ENCODE results near the gene CNTN4.

Gene CNTN4

DNA sequence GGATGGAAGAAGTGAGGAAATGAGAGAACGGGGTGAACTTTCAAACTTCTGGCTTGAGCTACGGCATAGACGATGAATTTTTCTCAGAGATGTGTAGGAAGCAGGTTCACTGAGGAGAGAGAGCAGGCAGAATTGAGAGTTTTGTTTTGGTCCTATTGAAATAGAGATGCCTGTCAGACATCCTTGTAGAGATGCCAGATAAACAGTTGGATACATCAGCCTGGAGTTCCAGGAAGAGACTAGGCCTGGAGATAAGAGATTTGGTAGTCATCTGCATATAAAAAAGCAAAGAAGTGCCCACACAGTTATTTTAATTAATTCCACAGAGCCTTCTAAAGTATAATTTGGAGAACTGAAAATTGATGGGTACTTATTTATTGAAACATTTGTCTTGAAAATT, 515.9 kb downstream of the CNTN4 start:
- DNase-seq: no peak

- DNase-seq: no peak
Observed at GRCh38 chr3:2615080-2615479, 516.4 kb downstream of the CNTN4 start.

DNA sequence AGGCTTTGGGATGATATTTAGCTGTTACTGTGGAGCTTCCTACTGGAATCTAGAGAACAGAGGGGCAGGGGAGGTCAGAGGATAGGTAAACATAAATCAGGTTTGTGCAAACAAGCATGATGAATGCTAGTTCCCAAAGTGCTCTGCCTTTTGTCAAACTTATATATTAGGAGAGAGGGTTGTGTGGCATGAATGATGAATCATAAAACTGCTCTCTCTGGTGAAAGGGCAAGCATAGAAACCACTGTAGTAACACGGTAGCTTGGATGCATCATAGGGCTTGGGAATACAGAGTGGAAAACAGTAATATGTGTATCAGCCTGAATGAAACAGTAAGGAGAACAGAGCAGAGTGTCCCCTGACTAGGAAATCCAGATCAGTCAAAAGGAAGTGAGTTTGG, 524.8 kb downstream of the CNTN4 start:
- no peak for DNase-seq

DNA sequence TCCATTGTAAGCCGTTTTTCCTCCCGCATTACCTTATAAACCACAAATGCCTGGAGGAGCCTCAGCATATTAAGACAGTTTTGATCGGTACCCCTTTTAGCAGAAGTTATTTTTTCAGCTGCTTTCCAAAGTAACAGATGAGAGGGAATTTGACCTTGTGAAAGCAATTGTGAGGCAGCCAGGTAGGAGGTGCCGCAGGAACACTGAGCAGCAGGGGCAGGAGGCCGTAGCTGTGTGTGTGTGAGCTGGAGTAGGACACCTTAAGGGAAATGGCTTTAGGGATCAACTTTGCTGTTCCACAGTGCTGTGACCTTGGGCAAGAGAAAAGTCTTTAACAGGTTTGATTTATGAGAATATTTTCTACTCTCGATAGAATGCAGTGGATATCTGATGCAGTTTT, 529.5 kb downstream of the CNTN4 start:
- no peak for DNase-seq

- no peak for DNase-seq
Observed at GRCh38 chr3:2635511-2635910, 536.8 kb downstream of the CNTN4 start.

GRCh38 chr3:2643606-2644005, 544.9 kb downstream of the CNTN4 start:
- no peak for DNase-seq

- DNase-seq: no peak
Observed at GRCh38 chr3:2645001-2645400, 546.3 kb downstream of the CNTN4 start.

- DNase-seq: no peak
Observed at GRCh38 chr3:2650746-2651145, 552.1 kb downstream of the CNTN4 start.

GRCh38 chr3:2652386-2652785, 553.7 kb downstream of the CNTN4 start:
- no peak for DNase-seq

DNA sequence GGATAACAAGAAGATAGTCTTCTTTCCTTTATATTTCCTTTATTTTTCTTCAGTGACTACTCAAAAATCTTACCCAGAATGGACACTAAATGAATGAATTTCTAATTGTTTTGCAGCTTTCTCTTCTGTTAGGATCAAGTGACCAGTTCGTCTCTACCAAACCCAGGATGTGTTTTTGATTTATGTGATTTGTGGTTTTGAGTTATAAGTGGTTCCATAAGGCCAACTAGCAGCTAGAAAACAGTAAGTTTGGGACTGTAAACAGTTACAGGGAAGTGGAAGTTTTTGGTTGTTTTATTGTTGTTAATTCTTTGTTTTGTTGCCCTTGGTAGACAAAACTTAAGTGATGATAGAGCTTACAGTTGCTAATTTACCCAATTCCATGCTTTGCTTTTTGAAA, 555.0 kb downstream of the CNTN4 start:
- no peak for DNase-seq

DNA sequence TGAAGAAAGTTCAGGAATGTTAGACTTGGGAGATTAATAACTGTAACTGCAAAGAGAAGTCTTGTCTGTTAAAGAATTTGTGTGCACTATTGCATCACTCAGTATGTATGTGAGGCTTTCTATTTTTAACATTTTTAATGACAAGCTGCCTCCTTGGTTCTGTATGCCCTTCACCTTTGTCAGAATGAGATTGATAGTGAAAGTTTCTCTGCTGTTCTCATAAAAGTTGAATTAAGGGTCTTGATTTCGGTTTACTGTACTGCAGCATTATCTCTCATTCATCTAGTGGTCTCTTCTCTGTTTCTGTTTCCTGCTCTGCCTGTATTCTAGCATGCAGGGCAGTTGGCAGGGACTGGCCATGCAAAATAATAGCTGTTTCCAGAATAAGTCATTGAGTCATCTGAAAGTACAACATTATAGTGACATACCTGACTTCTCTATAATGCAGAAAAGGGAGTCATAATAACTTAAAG, 556.6 kb downstream of the CNTN4 start:
- no peak for DNase-seq

DNA sequence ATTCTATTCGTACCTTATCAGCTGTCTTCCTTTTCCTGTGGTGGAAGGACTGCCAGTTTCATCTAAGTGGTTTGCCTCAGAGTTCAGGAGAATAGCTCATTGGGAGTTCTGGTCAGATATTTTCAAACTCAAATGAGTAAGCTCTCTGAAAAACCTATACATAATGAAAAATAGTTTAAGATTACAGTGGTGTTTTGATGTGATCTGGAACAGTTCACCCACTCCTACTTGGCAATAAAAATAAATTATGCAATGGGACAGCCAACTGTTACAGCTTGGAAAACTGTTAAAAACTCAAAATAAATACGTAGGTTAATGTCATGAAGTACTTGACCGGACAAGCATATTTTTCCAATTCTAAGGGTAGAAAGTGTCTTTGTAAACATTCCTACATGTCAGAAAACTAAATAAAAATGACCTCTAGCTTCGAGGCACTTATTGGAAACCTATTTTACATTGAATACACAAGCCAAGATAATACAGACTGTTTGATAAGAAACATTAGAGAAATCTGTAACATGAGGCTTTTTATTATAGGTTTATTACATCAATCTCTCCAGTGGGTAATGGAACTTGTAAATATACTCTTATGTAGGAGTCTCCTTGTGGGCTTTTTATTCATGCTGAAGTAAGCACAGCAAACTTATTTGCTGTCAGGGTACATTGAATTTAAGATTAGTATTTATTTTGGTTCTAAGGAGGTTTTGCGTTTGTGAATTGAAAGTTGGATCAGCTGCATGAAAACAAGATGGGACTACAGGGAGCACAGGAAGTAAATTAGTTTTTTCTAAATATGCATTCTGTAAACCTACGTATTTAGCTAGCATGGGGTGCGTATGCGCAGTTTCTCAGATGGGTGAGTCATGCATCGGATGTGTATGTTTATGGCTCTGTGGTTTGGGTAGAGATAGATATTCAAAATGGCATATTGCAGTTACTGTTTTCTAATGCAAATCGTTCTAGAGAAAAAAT, 558.4 kb downstream of the CNTN4 start:
- DNase-seq: no peak

- no peak for DNase-seq
Observed at GRCh38 chr3:2657971-2658370, 559.3 kb downstream of the CNTN4 start.

DNA sequence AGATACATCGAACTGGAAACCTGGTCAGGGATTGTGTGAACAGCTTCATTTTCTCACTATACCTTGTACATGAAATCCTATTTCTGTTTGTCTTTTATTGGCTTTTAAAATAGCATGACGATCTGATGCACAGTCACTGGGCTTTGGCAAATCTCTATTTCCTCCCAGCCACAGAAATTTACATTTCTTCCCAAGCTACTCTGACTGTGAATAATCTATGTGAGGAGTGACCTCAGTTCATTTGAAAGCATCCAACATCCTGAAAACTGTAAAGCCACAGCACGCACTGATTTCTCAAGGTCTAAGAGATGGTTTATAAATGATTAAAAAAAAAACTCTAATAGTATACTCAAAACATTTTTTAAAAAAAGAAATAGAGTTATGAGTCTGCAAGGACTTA, 561.2 kb downstream of the CNTN4 start:
- no peak for DNase-seq

GRCh38 chr3:2661078-2661477, 562.4 kb downstream of the CNTN4 start:
- no peak for DNase-seq

GRCh38 chr3:2677501-2677900, 578.8 kb downstream of the CNTN4 start:
- DNase-seq: no peak

DNA sequence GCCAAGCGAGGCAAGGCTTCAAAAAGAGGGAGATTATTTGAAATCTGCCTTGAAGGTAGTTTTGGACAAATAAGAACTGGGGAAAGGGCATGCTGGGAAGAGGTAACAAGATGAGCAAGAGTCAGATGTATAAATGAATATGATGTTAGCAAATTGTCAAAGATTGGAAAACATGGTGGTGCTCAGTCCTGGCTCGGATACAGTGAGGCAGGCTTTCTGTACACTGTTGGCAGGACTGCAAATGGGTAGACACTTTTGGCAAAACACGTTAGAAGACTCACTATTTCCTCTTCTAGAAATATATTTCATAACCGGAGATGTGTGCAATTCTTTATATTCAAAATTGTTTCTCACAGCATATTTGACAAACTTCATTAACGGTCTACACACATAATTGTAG, 581.6 kb downstream of the CNTN4 start:
- DNase-seq: no peak

DNA sequence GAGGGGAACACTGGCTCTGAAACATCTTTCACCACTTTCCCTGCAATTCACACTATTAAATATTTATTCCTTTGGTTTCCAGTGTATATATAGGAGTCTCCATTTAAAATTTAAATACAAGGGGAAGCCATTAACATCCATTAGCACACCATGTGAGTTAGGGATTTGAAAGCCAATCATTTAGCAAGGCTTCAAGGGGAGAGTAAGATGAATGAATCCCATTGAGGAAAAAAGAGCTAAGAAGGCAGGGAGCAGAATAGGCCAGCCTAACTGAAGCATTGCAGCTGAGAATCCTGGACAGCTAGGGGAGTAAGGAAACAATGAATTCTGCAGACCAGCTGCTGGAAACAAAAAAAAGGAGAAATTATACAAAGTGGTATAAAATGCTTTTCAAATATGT, 585.4 kb downstream of the CNTN4 start:
- no peak for DNase-seq

DNA sequence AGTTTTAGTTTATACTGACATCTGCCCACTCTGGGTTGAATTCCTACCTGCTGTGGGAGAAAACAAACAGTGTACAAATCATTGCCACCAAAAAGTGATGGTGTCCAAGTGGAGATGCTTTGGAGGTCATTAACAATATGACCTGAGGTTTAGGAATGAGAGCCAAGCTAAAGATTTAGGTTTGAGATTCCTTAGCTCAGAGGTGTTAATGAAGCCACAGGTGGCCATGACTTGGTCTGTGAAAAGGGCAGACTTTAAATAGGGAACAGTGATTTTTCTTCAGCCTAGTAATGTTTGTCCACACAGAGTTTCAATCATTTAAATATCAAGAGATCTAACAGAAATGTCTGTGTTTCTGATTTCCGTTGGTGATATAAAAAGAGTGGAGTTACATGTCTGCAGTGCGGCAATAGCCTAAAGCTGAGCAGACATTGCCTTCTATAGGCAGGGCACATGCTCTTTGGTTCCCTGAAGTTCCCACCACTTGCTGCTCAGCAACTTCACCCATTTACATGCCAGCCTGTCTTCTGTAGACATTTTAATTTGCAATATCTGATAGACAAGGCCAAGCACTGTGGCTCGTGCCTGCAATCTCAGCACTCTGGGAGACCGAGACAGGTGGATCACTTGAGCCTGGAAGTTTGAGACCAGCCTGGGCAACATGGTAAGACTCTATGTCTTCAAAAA, 588.3 kb downstream of the CNTN4 start:
- no peak for DNase-seq

GRCh38 chr3:2697589-2697988, 598.9 kb downstream of the CNTN4 start:
- no peak for DNase-seq

GRCh38 chr3:2701471-2701870, 602.8 kb downstream of the CNTN4 start:
- no peak for DNase-seq

GRCh38 chr3:2706144-2706835, 607.6 kb downstream of the CNTN4 start:
- DNase-seq: no peak

GRCh38 chr3:2706836-2707210, 608.2 kb downstream of the CNTN4 start:
- no peak for DNase-seq

DNA sequence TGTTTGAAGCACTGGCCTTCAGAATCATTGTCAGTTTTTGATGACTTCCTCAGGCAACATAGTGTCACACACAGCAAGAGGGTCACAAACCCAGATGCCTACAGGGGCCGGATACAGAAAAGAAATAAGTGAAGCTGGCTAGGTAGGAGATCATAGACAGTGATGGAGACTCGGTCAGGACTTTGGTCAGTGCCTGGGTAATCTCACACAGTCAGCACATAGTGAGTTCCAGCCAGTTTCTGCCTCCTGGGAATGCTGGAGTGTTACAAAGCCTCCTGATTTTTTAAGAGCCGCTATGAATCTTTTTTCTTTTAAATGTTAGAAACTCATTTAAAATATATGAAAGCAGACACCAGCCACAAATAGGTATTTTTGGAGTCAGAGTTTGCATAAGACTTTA, 612.4 kb downstream of the CNTN4 start:
- DNase-seq: no peak
